Measurements from ENCODE around the gene P2RY14. TPM values are rescaled to one million over a fixed set of nuclear protein-coding genes. Genes with fewer than 3 reads are reported as not detected.

Gene P2RY14
- total and polyA plus RNA-seq, 2 experiments from 2014 or later, result 0.95 TPM; not detected in 1

GRCh38 chr3:151265866-151266265, 12.5 kb downstream of the P2RY14 start (continued):
- TF ChIP-seq REST (IDR thresholded peaks at IDR 0.05; ENCODE audit: unreplicated experiment) (no peak), ZNF331 (CRISPR knock-in tag; IDR thresholded peaks at IDR 0.05; ENCODE audit: low read depth) (no peak), ETS1 (IDR thresholded peaks at IDR 0.05) (no peak), JUNB (IDR thresholded peaks at IDR 0.05; ENCODE audit: unreplicated experiment) (no peak), EZH2 (IDR thresholded peaks at IDR 0.05; ENCODE audit: low read depth, unreplicated experiment) (no peak), ZNF114 (CRISPR knock-in tag; IDR thresholded peaks at IDR 0.05) (no peak)

GRCh38 chr3:151265166-151265565, 13.2 kb downstream of the P2RY14 start:
- no peaks in the 10 kb centered on the region for H3K79me2 ChIP-seq (replicated peaks; ENCODE audit: insufficient read depth)
- H2AFZ ChIP-seq, result no peak overlapping the region
- no peak overlapping the region for H3K4me3 ChIP-seq
- no peak overlapping the region for H3K27ac ChIP-seq (ENCODE audit: low read depth)
- H3K4me1 ChIP-seq (ENCODE audit: insufficient read depth), result peaks cover 22% of the 10 kb centered on the region
- no peaks in the 10 kb centered on the region for H3K9me2 ChIP-seq (ENCODE audit: insufficient read depth)
- H3K27me3 ChIP-seq (ENCODE audit: insufficient read depth), result no peaks in the 10 kb centered on the region
- H3K36me3 Mint-ChIP-seq (ENCODE audit: low read depth), result peaks cover 7% of the 10 kb centered on the region; the same call in 1 of the 3 replicates
- no peak for DNase-seq (ENCODE audit: low spot score)
- no peak for ATAC-seq
- no peak overlapping the region for H3K4me2 ChIP-seq
- no peaks in the 10 kb centered on the region for H4K20me1 ChIP-seq (replicated peaks; ENCODE audit: insufficient read depth)
- H3K4me1 Mint-ChIP-seq, result peaks cover 29% of the 10 kb centered on the region
- no peaks in the 10 kb centered on the region for H3K27me3 Mint-ChIP-seq (ENCODE audit: insufficient read depth, low read depth, poor library complexity)
- H3K4me3 Mint-ChIP-seq, result no peak overlapping the region
- H3K9me3 Mint-ChIP-seq, result no peaks in the 10 kb centered on the region
- peak overlapping the region; percentile 79; the same call in 1 of the 2 replicates for H3K27ac Mint-ChIP-seq
- H3K36me3 ChIP-seq (ENCODE audit: insufficient read depth), result no peaks in the 10 kb centered on the region
- H3F3A ChIP-seq (replicated peaks; ENCODE audit: low read depth), result no peaks in the 10 kb centered on the region
- no peak for TF ChIP-seq CREB1 (CRISPR knock-in tag; IDR thresholded peaks at IDR 0.05; ENCODE audit: low read depth)
- TF ChIP-seq STAT1 (IDR thresholded peaks at IDR 0.05; ENCODE audit: unreplicated experiment), result no peak
- no peak for TF ChIP-seq CTCF (conservative IDR thresholded peaks at IDR 0.05; ENCODE audit: low read depth in 2 of 2)
- TF ChIP-seq ZNF114 (CRISPR knock-in tag; IDR thresholded peaks at IDR 0.05), result no peak
- TF ChIP-seq REST (IDR thresholded peaks at IDR 0.05; ENCODE audit: unreplicated experiment), result no peak
- no peak for TF ChIP-seq EZH2phosphoT487 (IDR thresholded peaks at IDR 0.05; ENCODE audit: unreplicated experiment)
- TF ChIP-seq ZNF331 (CRISPR knock-in tag; IDR thresholded peaks at IDR 0.05; ENCODE audit: low read depth), result no peak
- TF ChIP-seq POLR2AphosphoS5 (IDR thresholded peaks at IDR 0.05; ENCODE audit: low read depth), result no peak
- TF ChIP-seq EZH2 (IDR thresholded peaks at IDR 0.05; ENCODE audit: low read depth, unreplicated experiment), result no peak
- no peak for TF ChIP-seq ETS1 (IDR thresholded peaks at IDR 0.05)
- no peak for TF ChIP-seq NANOG (IDR thresholded peaks at IDR 0.05; ENCODE audit: borderline replicate concordance)
- TF ChIP-seq JUNB (IDR thresholded peaks at IDR 0.05; ENCODE audit: unreplicated experiment), result no peak
